Measurements from ENCODE around the gene FBP1.

FBP1 gene

DNA sequence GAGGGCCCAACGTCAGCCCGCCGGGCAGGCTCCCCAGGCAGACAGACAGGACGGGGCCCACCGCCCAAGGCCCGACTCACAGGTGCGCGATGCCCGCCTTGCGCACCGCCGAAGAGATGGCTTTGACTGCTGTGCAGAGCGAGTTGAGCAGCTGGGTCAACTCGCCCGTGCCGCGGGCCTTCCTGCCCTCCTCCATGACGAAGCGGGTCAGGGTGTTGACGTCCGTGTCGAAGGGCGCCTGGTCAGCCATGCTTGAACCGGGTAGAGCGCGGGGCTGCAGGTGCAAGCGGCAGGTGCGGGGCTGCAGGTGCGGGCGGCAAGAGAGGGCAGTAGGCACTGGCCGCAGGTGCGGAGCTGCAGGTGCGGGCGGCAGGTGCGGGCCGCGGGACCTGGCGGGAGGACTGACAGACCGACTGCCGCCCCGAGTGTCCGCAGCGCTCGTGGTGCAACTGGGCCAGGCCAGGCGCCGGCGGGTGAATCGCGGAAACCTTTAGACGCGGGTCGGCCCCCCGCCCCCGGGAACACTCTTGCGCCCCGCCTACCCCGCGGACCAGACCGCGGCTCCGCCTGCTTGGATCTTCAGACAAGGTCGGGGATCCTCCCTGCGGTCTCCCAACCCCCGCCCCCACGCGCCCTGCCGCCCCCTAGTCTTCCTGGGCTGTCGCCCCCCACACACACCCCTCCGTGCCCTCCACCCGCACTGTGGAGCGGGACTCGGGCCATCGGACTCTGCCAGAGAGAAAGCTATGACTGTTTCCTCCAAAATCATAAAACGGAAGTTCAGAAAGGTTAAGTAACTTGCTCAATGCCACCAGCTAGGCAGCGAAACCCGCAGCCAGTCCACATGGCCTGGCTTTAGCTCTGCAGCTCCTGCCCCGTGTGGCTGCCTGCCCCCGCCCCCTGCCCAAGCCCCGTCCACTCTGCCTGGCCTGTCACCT lies at the start of gene FBP1:
Gene FBP1 (minus strand): TSS at position 458 of the 938 bp plus-strand sequence. CDS start 208 bp downstream, at position 250.
- DNase-seq (ENCODE audit: low spot score): no peak

DNA sequence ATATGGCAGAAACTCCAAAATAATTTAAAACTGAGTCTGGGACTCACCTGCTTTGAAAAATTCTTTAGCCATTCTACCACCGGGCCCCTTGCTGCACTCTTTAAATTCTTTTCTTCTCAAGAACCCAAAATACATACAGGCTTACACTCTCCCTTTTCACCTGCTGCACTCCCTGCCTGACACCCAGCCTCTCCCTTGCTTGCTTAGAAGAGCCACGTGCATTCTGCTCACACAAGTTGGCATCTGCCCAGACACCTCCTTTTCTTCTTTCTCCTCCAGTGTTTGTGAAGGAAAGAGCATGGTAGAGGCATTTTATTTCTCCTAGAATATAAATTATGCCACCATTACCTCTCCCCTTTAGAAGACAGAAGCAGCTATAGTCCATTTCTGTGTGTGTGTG lies 48.1 kb upstream of the FBP1 start:
- DNase-seq (ENCODE audit: low spot score): no peak

DNA sequence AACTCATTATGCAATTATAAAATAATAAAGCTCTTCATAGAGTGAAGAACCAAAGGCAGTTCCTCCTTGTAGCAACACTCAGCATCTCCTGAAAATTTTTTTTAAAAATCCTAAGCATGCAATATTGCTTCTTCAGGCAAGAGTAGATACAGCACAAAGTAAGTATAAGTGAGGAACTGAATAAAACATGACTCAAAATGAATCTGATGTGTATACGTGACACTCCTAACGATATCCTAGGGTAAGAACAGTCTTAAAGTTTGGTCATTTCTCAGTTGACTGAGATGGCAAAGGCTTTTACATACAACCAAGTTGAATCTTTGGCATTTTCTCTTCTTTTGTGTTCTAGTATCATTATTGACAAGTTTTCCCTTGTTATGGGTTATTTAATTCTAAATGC lies 46.0 kb upstream of the FBP1 start:
- DNase-seq (ENCODE audit: low spot score): no peak

DNA sequence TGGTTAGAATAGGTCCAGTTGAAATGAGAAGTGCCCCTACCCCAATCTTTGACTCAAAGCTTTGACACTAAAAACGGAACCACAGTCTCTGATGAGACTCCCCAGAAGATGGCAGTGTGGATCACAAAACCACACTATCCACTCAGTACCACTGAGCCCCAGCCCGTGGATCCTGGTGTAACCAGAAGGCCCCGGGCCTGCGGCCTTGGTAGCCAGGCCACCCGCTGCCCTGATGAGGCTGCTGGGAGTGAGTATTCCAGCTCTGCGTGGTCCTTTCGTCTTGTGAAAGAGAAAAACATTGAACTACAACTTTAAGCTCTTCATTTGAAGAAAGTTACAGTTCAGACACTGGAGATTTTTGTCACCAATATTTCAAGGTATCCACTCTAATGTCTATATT lies 42.2 kb upstream of the FBP1 start:
- DNase-seq (ENCODE audit: low spot score): peak; percentile 75

DNA sequence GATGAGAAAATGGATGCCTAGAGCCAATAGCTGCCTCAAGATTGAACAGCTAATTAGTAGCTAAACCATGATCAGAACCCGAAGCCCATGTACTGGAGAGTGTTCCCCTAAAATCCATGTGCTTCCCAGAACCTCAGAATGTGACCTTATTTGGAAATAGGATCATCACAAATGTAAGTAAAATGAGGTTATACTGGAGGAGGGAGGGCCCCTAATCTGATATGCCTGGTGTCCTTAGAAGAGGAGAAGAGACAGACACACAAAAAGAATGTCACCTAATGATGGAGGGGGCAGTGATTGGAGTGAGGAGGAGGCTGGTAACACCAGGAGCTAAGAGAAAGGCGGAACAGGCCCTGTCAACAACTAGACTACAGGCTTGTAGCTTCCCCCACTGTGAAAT lies 41.3 kb upstream of the FBP1 start:
- DNase-seq (ENCODE audit: low spot score): no peak

DNA sequence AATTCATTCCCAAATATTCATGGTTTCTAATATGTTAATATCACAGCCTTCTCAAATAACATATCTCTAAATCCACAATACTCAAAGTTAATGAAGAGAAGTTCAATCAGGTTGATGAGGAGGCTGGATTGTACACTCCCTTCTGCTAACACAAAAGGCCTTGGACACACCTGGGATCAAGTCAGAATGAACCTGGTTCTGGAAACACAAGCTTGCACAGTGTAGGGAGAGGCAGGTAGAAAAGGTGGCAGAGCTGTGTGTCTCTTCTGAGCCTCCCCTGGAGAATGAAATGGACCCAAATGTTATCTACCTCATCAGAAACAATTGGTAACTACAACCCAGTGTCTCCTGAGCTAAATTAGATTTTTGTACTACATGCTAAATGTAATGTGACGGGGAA lies 40.7 kb upstream of the FBP1 start:
- DNase-seq (ENCODE audit: low spot score): no peak

DNA sequence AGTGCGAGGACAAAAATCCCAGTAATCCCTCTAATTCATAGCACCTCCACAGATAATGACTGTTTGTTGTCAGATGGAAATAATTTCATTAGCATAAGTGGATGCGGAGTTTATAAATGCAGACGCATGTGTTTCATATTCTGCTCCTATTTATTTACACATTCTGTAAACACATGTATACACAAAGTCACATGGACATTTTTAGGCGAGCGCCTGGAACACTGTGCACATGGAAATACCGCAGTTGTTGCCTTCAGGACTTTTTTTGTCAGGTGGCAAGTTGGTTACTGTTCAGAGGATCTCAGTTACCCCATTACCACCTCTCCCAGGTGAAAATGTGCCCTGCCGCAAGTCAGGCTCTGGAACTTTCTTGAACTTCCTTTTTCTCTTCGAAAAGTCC lies 40.3 kb upstream of the FBP1 start:
- DNase-seq (ENCODE audit: low spot score): no peak

DNA sequence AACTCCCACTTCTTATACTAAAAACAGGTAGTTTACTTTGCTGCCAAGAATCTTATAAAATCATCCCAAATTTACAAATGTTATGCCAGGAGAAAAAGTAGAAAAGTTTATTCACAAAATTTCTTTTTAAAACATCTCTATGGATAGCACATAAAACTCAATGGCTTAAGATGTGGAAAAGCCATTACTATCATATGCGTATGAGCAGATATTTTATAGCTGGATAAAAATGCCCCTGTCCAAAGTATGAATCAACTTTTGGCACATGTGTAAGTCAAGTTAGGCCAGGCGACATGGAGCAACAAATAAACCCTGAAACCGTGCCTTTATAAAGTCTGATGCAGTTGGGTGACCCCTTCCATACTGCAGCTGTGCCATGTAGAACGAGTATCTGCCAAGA lies 38.6 kb upstream of the FBP1 start:
- no peak for DNase-seq (ENCODE audit: low spot score)

DNA sequence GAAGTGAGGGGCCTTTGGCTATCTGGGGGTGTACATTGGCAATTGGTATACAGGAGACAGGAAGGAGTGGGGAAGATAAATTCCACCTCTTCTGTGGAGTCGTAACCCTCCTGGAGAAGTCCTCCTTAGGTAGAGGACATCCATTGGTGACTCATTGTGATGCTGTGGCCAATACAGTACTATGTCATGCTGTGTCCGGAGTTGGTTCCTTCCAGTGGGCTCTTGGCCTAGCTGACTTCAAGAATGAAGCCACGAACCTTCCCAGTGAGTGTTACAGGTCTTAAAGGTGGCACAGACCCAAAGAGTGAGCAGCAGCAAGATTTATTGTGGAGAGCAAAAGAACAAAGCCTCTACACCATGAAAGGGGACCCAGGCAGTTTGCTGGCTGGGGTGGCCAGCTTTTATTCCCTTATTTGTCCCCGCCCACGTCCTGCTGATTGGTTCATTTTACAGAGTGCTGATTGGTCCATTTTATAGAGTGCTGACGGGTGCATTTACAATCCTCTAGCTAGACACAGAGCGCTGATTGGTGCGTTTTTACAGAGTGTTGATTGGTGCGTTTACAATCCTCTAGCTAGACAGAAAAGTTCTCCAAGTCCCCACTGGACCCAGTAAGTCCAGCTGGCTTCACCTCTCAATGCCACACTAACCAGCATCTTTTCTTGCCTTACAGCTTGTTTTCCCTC lies 37.3 kb upstream of the FBP1 start:
- DNase-seq (ENCODE audit: low spot score): no peak

DNA sequence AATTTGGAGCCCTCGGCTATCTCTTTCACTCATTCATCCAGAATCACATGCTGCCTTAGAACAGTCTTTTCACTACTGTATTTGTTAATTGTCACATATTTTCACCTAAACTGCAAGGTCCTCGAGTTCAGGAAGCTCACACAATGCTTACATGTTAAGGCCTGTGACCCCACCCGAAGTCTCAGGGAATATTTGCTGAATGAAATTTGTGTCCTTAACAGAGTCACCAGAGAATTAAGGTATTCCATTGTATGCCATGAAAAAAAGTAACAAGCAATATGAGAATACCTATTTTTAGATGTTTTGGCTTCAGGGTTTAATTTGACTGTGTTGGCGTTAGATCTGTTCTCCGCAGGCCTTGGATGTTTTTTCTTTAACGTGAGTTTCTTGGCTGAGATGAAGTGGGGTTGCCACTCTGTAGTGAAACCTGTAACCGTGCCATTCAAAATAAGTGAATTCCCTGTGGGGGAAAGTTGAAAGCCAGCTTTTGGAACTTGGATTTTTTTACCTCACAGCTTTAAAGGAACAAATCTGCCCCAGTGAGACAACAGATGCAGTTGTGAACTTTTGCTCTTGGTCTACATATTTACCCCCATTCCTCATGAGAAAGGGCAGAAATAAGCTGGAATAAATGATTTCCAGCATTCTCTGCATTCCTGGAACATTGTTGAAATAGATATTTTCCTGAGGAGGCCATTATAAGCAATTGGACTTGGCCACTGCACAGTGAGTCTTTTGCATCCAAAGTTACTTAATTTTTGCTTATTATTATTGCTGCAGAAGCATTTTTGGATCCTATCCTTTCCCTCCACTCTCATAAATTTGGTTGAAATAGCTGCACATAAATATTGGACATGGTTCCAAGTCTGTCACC lies 35.9 kb upstream of the FBP1 start:
- no peak for DNase-seq (ENCODE audit: low spot score)

DNA sequence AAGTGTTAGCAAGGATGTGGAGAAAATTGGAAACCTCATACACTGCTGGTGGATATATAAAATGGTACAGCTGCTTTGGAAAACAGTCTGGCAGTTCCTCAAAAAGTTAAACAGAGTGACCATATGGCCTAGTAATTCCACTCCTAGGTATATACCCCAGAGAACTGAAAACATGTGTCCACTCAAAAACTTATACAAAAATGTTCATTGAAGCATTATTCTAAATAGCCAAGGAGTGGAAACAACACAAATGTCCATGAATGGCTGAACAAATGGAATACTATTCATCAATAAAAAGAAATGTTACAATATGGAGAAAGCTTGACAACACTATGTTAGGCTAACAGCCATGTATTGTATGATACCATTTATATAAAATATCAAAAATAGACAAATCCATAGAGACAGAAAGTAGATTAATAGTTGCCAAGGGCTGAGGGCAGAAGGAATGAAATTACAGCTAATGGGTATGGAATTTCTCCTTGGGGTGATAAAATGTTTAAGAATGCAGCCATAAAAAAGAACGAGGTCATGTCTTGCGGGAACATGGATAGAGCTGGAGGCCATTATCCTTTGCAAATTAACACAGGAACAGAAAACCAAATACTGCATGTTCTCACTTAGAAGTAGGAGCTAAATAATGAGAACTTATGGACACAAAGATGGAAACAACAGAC lies 33.6 kb upstream of the FBP1 start:
- DNase-seq (ENCODE audit: low spot score): no peak

DNA sequence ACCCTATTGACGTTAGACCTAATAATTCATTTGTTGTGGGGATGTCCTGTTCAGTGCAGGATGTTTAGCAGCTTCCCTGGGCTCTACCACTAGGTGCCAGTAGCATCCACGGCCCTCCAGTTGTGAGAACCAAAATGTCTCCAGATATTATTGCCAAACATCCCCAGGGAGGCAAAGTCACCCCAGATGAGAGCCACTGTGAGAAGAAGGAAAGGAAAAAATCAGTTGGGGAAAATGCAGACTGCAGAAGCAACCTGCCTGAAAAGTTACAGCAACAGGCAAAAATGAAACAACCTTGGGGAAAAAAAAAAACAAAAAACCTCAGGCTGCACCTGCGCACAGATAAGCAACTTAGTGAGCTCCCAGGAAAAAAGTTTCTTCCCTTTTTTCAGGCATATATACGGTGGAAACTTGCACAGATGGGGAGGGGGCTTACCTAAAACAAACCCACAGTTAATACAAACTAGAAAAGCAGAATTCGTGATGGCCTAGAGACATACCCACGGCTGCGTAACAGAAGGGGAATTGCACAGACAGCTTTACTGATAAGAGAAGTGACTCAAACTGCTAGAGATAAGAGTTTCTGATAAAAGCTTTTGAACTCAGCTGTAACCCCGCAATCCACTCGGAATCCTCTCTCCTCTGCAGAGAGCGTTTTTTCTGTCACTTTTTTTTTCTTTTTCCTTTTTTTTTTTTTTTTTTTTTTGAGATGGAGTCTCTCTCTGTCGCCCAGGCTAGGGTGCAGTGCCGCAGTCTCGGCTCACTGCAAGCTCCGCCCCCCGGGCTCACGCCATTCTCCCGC lies 29.8 kb upstream of the FBP1 start:
- DNase-seq (ENCODE audit: low spot score): no peak

DNA sequence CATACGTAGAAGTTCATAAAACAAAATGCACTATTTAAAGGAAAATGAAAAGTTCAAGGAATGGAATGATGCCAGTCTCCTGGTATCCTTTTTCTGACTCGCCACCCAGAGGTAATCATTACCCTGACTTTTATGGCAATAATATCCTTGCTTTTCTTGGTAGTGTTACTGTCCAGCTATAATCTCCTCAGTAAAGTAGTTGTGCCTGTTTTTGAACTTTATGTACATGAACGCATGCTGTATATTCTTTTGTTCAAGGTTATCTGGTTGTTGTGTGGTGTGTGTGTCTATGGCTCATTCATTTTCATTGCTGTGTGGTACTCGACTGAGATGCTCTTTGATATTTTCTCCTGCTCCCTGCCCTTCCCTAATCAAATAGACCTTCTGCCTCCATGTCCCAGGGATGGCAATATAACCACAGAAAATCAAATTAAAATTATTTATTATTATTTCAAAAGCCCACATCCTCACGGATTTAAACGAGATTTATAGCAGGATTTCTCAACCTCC lies 29.2 kb upstream of the FBP1 start:
- DNase-seq (ENCODE audit: low spot score): no peak

DNA sequence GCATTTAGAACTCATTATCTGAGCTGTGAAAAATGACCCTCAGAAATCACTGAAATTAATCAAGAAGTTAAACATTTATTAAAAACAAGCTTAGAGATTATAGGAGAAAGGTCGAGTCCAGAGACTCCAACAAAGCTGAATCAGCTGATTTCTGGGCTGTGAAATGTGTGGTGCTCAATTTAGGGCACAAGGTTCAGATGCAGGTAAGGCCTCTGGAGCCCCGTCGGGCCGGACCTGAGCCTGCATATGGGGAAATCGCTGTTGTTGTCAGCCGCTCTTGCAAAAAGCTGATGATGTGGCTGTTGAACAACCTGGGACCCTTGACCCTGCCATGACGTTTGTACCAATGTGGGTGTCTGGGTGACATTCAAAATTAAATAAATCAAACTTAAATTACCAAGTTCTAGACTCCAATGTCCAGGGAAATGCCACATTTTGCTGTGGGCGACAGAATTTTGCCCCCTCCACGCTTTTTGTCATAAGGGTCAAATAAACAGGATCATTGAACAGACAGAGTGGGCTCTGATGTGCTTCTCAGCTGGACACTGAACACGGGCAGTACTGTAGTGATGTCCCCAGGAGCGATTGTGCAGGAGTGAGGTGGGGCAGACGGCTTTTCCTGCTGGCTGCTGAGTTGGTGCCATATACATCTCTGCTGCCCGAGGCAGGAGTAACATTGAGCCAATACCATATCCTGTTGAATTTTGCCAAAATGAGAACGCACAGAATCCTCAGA lies 27.2 kb upstream of the FBP1 start:
- DNase-seq (ENCODE audit: low spot score): no peak

DNA sequence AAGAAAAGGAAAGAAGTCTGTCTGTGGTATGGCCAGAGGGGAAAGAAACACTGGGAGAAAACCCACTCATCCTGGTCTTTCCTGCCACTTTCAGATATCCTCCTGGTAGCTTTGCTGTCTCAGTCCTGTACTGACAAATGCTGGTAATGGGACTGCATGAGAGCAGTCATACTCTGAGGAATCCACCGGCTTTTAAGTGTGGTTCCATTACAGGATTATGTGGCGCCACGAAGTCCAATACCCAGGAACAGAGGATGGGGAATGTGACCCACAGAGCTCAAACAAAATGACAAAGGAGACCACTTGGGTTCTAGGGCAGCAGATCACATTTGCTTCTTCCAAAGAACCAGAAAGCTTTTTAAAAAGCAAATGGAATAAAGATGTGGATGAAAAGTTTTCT lies 26.3 kb upstream of the FBP1 start:
- no peak for DNase-seq (ENCODE audit: low spot score)

DNA sequence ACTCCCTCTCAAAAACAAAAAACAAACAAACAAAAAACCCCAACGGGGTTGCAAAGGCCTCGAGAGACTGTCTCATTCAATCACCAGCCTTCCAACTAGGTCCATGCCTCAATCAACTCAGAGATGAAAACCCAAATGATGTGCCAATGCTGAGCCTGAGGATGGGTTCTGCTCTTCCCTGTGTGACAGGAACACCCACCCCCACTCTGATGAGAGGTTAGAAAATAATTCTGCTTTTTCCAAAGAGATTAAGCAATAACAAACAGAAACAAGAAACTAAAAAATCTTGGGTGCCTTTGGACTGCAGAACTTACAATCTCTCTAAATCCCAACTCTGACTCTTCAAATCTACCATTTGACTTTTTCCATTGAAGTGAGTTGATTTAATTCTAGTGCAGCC lies 25.5 kb upstream of the FBP1 start:
- no peak for DNase-seq (ENCODE audit: low spot score)

DNA sequence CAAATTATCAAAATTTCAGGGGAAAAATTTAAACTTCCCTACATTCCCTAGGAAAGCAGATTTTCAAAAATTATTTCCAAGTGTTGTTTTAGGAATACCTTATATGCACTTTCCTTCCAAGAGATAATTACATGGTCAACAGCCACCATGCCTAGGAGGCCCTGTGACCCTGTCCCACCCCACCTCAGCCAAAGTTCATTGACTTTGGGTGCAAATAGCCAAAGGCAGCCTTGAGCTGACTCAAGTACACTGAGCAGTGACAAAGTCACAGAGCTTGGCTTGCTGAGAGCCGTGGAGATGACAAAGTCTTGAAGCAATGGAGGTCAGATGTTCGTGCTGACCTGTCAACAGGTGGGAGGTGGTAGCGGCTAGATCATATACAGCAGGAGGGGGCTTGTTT lies 24.3 kb upstream of the FBP1 start:
- DNase-seq (ENCODE audit: low spot score): no peak

DNA sequence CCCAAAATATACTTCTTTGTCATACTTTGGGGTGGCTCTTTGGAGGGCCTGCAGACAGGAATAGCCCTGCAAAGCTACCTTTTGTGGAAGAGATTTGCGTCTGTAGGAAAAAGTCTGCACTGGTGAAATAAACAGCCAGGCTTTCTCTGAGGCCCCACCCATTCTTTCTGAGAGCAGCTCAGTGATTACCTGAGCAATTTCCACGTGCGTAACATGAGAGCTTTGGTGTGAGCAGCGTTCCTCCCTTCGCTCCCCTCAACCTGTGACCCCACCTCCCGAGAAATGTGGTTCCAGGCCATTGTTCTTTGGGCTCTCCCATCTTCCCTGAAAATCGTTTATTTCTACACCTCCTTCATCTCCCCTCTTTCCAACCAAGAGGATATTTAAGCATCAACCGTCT lies 23.8 kb upstream of the FBP1 start:
- no peak for DNase-seq (ENCODE audit: low spot score)

DNA sequence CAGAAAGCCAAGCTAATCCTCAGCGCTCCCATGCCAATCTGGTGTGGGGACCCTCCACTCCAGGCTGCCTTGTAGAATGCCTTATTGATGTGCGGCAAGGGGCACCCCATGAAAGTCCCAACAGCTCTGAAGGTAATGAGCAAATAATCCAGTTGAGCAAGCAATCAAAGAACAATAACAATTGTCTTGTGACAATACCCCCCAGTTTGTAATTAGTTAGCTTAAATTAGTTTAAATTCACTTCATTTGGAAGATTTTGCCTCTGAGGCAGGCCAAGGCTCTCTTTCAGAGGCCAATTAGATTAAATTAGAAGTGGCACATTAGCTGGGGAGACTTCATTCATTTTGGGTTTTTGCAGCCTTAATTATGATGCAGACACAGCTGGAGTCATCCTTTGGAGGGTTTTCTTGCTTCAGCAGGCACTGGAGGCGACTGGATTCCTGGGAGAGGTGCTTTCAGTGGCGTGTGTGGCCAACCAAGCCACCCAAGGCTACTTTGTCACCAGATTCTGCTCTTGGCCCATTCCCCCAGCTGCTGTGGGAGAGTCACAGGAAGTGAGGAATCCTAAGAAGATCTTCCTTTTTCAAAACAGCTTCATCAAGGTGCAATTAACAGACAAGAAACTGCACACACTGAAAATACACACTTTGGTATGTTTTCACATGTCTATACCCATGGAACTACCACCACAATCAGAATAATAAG lies 17.9 kb upstream of the FBP1 start:
- DNase-seq (ENCODE audit: low spot score): no peak

DNA sequence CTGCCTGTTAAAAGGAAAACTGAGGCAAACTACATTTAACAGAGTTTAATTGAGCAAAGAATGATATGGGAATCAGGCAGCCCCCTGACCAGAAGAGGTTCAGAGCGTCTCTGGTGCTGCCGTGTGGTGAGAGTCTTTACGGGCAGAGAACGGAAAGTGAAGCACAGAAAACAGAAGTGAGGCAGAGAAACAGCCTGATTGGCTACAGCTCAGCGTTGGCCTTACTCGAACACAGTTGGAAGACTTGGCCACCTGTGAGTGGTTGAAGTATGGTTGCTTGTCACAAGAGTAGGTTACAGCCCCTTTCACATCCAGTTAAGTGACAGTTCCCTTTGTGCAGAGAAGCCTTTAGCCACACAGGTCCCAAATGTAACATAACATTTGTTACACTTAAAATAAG lies 16.9 kb upstream of the FBP1 start:
- no peak for DNase-seq (ENCODE audit: low spot score)

Measured in left forelimb (tissue), 1 donor.